ENCODE measurements around the gene DNMT3L. TPM values are rescaled to one million over a fixed set of nuclear protein-coding genes. Genes with fewer than 3 reads are reported as not detected.
"Not testable (repeated sequence)": the region's sequence is repeated elsewhere in the genome, so short reads cannot be mapped to it uniquely, and the experiment has no call there.

The DNMT3L gene
- total and polyA plus RNA-seq, 2 experiments from 2014 or later: not detected

DNA sequence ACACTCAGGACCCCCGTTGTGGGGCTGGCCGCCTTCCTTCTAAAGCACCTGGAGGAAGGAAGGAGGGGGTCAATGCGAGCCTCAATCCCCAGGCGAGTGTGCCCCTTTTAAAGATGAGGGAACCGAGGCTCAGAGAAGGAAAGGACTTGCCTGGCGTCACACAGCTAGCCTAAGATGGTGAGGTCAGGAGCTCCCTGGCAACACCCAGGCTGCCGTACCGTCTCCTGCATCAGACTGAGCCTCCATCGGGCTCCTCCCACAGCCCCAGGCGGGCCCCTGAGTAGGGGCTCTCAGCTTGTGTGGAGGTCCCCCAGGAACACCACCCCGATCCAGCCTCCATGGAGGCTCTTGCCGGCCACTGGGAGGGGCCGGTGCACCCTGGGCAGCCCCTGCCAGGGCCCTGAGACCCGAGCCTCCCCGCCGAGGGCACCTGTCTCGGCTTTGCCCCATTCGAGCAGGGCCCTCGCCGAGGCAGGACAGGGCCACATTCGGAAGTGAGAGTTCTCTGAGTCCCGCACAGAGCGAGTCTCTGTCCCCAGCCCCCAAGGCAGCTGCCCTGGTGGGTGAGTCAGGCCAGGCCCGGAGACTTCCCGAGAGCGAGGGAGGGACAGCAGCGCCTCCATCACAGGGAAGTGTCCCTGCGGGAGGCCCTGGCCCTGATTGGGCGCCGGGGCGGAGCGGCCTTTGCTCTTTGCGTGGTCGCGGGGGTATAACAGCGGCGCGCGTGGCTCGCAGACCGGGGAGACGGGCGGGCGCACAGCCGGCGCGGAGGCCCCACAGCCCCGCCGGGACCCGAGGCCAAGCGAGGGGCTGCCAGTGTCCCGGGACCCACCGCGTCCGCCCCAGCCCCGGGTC is 23.7 kb upstream of the DNMT3L start, which contains the start of gene AIRE:
Gene AIRE (plus strand): TSS at position 739 of the 855 bp plus-strand sequence. CDS start 131 bp downstream, outside the sequence.
- peaks cover 27% of the 10 kb centered on the region for H3K27me3 ChIP-seq
- H3K9me3 ChIP-seq (ENCODE audit: low read depth): no peaks in the 10 kb centered on the region
- TF ChIP-seq, protein P1, sequence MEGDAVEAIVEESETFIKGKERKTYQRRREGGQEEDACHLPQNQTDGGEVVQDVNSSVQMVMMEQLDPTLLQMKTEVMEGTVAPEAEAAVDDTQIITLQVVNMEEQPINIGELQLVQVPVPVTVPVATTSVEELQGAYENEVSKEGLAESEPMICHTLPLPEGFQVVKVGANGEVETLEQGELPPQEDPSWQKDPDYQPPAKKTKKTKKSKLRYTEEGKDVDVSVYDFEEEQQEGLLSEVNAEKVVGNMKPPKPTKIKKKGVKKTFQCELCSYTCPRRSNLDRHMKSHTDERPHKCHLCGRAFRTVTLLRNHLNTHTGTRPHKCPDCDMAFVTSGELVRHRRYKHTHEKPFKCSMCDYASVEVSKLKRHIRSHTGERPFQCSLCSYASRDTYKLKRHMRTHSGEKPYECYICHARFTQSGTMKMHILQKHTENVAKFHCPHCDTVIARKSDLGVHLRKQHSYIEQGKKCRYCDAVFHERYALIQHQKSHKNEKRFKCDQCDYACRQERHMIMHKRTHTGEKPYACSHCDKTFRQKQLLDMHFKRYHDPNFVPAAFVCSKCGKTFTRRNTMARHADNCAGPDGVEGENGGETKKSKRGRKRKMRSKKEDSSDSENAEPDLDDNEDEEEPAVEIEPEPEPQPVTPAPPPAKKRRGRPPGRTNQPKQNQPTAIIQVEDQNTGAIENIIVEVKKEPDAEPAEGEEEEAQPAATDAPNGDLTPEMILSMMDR (IDR thresholded peaks at IDR 0.05; ENCODE audit: low read depth, low read length): no peak
- no peaks in the 10 kb centered on the region for H3K4me1 ChIP-seq (ENCODE audit: low read depth)
- no peak for DNase-seq (ENCODE audit: low read depth in 1 of 2, low spot score in 1 of 2)
- no peak within 1 kb of the TSS for H3K4me3 ChIP-seq
- no peak within 1 kb of the TSS for H3K27ac ChIP-seq
- no peaks in the 10 kb centered on the region for H3K36me3 ChIP-seq

DNA sequence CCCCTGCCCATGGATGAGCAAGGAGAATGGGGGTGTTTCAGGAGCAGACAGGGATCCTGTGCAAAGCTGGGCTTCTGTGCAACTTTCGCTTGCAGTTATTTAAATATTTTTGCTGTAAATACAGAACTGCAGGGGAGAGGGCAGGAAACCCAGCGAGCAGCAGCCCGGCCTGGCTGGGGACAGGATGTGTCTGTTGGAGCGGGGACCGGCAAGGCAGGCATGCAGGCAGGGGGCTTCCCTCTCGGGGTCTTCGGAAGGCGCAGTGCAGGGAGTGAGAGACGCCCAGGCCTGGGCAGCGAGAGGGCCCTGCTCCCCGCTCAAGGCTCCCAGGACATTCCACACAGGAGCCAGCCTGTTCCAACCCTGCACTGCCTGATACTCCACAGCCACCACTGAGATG is 22.3 kb upstream of the DNMT3L start:
- Histone ChIP-seq H3K27ac (no peak overlapping the region), H3K27me3 (peaks cover 27% of the 10 kb centered on the region), H3K4me1 (ENCODE audit: low read depth) (no peaks in the 10 kb centered on the region), H3K36me3 (no peaks in the 10 kb centered on the region), H3K4me3 (no peak overlapping the region), H3K9me3 (ENCODE audit: low read depth) (no peaks in the 10 kb centered on the region)
- TF ChIP-seq, protein P1 (IDR thresholded peaks at IDR 0.05; ENCODE audit: low read depth, low read length): no peak
- DNase-seq (ENCODE audit: low read depth in 1 of 2, low spot score in 1 of 2): no peak

DNA sequence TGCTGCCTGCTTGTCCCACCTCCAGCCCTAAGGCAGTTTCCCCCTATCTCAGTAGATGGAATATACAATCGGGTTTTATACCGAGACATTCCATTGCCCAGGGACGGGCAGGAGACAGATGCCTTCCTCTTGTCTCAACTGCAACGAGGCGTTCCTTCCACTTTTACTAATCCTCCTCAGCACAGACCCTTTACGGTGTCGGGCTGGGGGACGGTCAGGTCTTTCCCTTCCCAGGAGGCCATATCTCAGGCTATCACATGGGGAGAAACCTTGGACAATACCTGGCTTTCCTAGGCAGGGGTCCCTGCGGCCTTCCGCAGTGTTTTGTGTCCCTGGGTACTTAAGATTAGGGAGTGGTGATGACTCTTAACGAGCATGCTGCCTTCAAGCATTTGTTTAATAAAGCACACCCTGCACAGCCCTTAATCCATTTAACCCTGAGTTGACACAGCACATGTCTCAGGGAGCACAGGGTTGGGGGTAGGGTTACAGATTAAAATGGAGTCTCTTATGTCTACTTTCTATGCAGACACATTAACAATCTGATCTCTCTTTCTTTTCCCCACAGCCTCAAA is 21.6 kb upstream of the DNMT3L start:
- H3K4me3 ChIP-seq; DNase-seq (ENCODE audit: low read depth in 1 of 2, low spot score in 1 of 2); H3K4me1 ChIP-seq (ENCODE audit: low read depth); H3K36me3 ChIP-seq; H3K9me3 ChIP-seq (ENCODE audit: low read depth); H3K27ac ChIP-seq: not testable (repeated sequence)
- peaks cover 27% of the 10 kb centered on the region for H3K27me3 ChIP-seq

DNA sequence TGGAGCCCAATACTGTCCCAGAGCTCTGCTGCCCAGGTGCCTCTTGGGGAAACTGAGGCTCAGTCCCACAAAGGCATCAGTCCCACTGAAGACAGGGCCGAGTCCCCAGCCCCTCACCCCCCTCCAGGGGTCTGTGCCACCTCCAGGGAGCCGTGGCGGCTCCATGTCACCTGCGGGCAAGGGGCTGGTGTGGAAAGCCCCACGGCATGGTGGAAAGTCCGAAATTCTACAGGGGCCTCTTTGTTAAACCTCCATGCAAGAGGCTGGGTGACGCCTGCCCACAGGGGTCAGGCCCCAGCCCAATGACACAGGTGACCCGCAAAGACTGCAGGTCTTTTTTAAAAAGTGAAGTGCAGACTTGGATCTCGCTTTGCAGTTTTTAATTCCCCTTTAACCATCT is 20.7 kb upstream of the DNMT3L start:
- Histone ChIP-seq H3K36me3 (no peaks in the 10 kb centered on the region), H3K9me3 (ENCODE audit: low read depth) (no peaks in the 10 kb centered on the region), H3K4me1 (ENCODE audit: low read depth) (no peaks in the 10 kb centered on the region), H3K27me3 (peaks cover 25% of the 10 kb centered on the region), H3K27ac (no peak overlapping the region), H3K4me3 (no peak overlapping the region)
- TF ChIP-seq, protein P1 (IDR thresholded peaks at IDR 0.05; ENCODE audit: low read depth, low read length): no peak
- no peak for DNase-seq (ENCODE audit: low read depth in 1 of 2, low spot score in 1 of 2)

DNA sequence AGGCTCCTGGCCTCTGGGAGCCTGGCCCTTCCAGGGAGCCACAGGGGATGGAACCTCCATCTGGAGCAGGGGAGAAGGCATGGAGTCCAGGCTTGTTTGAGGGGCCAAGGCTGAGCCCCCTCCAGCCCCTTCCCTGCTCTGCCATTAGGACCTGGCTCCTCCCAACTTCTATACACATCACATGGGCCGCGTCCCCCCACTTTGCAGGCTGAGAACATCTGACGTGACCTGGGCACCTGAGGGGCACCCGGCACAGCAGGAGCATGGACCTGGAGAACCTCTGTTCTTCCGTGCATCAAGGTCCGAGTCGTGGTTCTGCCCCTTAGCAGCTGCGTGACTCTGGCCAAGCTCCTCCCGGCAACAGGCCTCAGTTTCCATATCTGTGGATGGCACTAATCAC is 20.1 kb upstream of the DNMT3L start:
- no peak for DNase-seq (ENCODE audit: low read depth in 1 of 2, low spot score in 1 of 2)

More for the DNA sequence above, 20.1 kb upstream of the DNMT3L start:
- H3K36me3 ChIP-seq: no peaks in the 10 kb centered on the region
- no peaks in the 10 kb centered on the region for H3K4me1 ChIP-seq (ENCODE audit: low read depth)
- TF ChIP-seq, protein P1 (IDR thresholded peaks at IDR 0.05; ENCODE audit: low read depth, low read length): no peak
- H3K27me3 ChIP-seq: peaks cover 24% of the 10 kb centered on the region
- H3K4me3 ChIP-seq: no peak overlapping the region
- H3K9me3 ChIP-seq (ENCODE audit: low read depth): no peaks in the 10 kb centered on the region
- no peak overlapping the region for H3K27ac ChIP-seq
